ENCODE data around the gene DNM1.

- no peak for TF ChIP-seq CTCF (IDR thresholded peaks at IDR 0.05; ENCODE audit: insufficient read depth, low read length)
- TF ChIP-seq, protein P1, sequence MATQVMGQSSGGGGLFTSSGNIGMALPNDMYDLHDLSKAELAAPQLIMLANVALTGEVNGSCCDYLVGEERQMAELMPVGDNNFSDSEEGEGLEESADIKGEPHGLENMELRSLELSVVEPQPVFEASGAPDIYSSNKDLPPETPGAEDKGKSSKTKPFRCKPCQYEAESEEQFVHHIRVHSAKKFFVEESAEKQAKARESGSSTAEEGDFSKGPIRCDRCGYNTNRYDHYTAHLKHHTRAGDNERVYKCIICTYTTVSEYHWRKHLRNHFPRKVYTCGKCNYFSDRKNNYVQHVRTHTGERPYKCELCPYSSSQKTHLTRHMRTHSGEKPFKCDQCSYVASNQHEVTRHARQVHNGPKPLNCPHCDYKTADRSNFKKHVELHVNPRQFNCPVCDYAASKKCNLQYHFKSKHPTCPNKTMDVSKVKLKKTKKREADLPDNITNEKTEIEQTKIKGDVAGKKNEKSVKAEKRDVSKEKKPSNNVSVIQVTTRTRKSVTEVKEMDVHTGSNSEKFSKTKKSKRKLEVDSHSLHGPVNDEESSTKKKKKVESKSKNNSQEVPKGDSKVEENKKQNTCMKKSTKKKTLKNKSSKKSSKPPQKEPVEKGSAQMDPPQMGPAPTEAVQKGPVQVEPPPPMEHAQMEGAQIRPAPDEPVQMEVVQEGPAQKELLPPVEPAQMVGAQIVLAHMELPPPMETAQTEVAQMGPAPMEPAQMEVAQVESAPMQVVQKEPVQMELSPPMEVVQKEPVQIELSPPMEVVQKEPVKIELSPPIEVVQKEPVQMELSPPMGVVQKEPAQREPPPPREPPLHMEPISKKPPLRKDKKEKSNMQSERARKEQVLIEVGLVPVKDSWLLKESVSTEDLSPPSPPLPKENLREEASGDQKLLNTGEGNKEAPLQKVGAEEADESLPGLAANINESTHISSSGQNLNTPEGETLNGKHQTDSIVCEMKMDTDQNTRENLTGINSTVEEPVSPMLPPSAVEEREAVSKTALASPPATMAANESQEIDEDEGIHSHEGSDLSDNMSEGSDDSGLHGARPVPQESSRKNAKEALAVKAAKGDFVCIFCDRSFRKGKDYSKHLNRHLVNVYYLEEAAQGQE (IDR thresholded peaks at IDR 0.05; ENCODE audit: insufficient replicate concordance, low read depth): no peak
Measured at GRCh38 chr9:128250839-128251731, 47.9 kb downstream of the DNM1 start.
